Thoracic aorta (tissue), 2 donors: ENCODE results near the gene GASK1A. TPM values are rescaled to one million over a fixed set of nuclear protein-coding genes. Genes with fewer than 3 reads are reported as not detected.

Source experiments
- ATAC-seq: fragments of 150-250 bp; one replicate; pipeline ENCODE4 v1.8.0; 2017; ENCODE audit warnings: low read depth; ENCODE audit not compliant: insufficient number of reproducible peaks, low FRiP score
- DNase-seq: peaks from one replicate; pipeline ENCODE4 v3.0.0-alpha.2; 2020; ENCODE audit warnings: low spot score
- H3K27ac ChIP-seq, 2 donors: fragments of 200-600 bp; sonication (generic); 1 replicate in 1 of 2; 2 replicates in 1 of 2; pipeline ENCODE4 v1.5.1; 2016; ENCODE audit warnings: mild to moderate bottlenecking in 2 of 2, moderate library complexity in 2 of 2
- H3K27me3 ChIP-seq: fragments of 200-600 bp; sonication (generic); replicated peaks from 2 replicates; pipeline ENCODE4 v1.6.0; 2016; ENCODE audit warnings: mild to moderate bottlenecking; ENCODE audit not compliant: insufficient read depth
- H3K36me3 ChIP-seq: fragments of 200-600 bp; sonication (generic); one replicate; pipeline ENCODE4 v1.5.1; 2016
- H3K4me1 ChIP-seq, 2 donors: fragments of 200-600 bp; sonication (generic); 1 replicate in 1 of 2; 2 replicates in 1 of 2; pipeline versions ENCODE4 v1.5.1 to v1.6.0; 2016; ENCODE audit warnings: low read depth in 2 of 2, mild to moderate bottlenecking in 1 of 2; ENCODE audit not compliant: control insufficient read depth in 1 of 2
- H3K4me3 ChIP-seq: fragments of 200-600 bp; sonication (generic); 2 replicates; pipeline ENCODE4 v1.5.1; 2016; ENCODE audit warnings: mild to moderate bottlenecking
- H3K9me3 ChIP-seq: fragments of 200-600 bp; sonication (generic); 2 replicates; pipeline ENCODE4 v1.5.1; 2016
- CTCF ChIP-seq: fragments of 200-600 bp; sonication (generic); IDR thresholded peaks from one replicate; pipeline ENCODE4 v1.5.1; 2019; ENCODE audit warnings: antibody characterized with exemption
- total RNA-seq, 2 donors: library from RNA; depleted of rRNA; stranded (reverse); fragments of >200 nt; gene quantifications; one replicate each; pipeline versions ENCODE4 v1.1.0 to v1.2.3, GENCODE V29; 2016

Gene GASK1A
- total RNA-seq, 2 donors from 2014 or later: 10.2 to 37.3 TPM

GRCh38 chr3:43013743-43014155 lies 34.6 kb downstream of the GASK1A start:
- H3K27me3 ChIP-seq: no peaks in the 10 kb centered on the region
- H3K36me3 ChIP-seq: no peaks in the 10 kb centered on the region
- H3K27ac ChIP-seq: no peak overlapping the region
- TF ChIP-seq CTCF: no peak
- DNase-seq (no peak), ATAC-seq (no peak)
- H3K4me3 ChIP-seq: no peak overlapping the region
- H3K9me3 ChIP-seq: no peaks in the 10 kb centered on the region
- H3K4me1 ChIP-seq: peaks cover 0 to 3% of the 10 kb centered on the region in 2 donors

- DNase-seq: no peak
- Histone ChIP-seq H3K9me3 (no peaks in the 10 kb centered on the region), H3K4me1 (peaks cover 0 to 7% of the 10 kb centered on the region in 2 donors), H3K27me3 (no peaks in the 10 kb centered on the region), H3K36me3 (no peaks in the 10 kb centered on the region), H3K4me3 (no peak overlapping the region), H3K27ac (no peak overlapping the region)
- no peak for TF ChIP-seq CTCF
- ATAC-seq: no peak
These were observed 35.1 kb downstream of the GASK1A start for GRCh38 chr3:43014241-43014640.

GRCh38 chr3:43014956-43015355 lies 35.8 kb downstream of the GASK1A start:
- DNase-seq: no peak
- no peak overlapping the region for H3K4me3 ChIP-seq
- TF ChIP-seq CTCF: no peak

GRCh38 chr3:43015572-43015971 lies 36.5 kb downstream of the GASK1A start:
- Histone ChIP-seq H3K27me3 (no peaks in the 10 kb centered on the region), H3K4me3 (no peak overlapping the region), H3K27ac (no peak overlapping the region), H3K36me3 (no peaks in the 10 kb centered on the region), H3K4me1 (peaks cover 0 to 9% of the 10 kb centered on the region in 2 donors), H3K9me3 (no peaks in the 10 kb centered on the region)
- DNase-seq (no peak), ATAC-seq (no peak)
- TF ChIP-seq CTCF: no peak

More at GRCh38 chr3:43014956-43015355, 35.8 kb downstream of the GASK1A start:
- H3K9me3 ChIP-seq: no peaks in the 10 kb centered on the region
- H3K27me3 ChIP-seq: no peaks in the 10 kb centered on the region
- no peak for ATAC-seq
- peaks cover 0 to 9% of the 10 kb centered on the region in 2 donors for H3K4me1 ChIP-seq
- H3K27ac ChIP-seq: no peak overlapping the region
- H3K36me3 ChIP-seq: no peaks in the 10 kb centered on the region

- H3K4me3 ChIP-seq: no peak overlapping the region
- DNase-seq (no peak), ATAC-seq (no peak)
- H3K27me3 ChIP-seq: no peaks in the 10 kb centered on the region
- no peak for TF ChIP-seq CTCF
- H3K9me3 ChIP-seq: no peaks in the 10 kb centered on the region
- no peak overlapping the region for H3K27ac ChIP-seq
- H3K4me1 ChIP-seq: peaks cover 0 to 9% of the 10 kb centered on the region in 2 donors
- no peaks in the 10 kb centered on the region for H3K36me3 ChIP-seq
These were observed 37.1 kb downstream of the GASK1A start for GRCh38 chr3:43015991-43016865.
